NCI-H1694 (cell line): ENCODE data around the gene EDEM2.
A peak's percentile ranks its signal among the peaks of the same experiment; 100 is the strongest.
"Not testable (repeated sequence)": the region's sequence is repeated elsewhere in the genome, so short reads cannot be mapped to it uniquely, and the experiment has no call there.

Source experiments
- DNase-seq: peaks from one replicate; lab custom pipeline; 2025; lab: John Stamatoyannopoulos, UW

Gene EDEM2

GRCh38 chr20:35125753-35126152 is 21.4 kb downstream of the EDEM2 start:
- DNase-seq = no peak

- DNase-seq = no peak
These were observed 24.3 kb downstream of the EDEM2 start for GRCh38 chr20:35122756-35123405.

DNA sequence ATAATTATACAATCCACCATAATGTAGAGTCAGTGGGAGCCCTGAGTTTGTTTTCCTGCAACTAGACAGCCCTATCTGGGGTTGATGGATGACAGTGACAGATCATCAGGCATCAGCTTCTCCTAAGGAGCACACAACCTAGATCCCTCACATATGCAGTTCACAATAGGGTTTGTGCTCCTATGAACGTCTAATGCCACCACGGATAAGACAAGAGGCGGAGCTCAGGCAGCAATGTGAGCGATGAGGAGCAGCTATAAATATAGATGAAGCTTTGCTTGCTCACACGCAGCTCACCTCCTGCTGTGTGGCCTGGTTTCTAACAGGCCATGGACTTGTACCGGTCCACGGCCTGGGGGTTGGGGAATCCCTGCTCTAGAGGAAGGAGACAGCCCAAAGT is 25.9 kb downstream of the EDEM2 start:
- no peak for DNase-seq

DNA sequence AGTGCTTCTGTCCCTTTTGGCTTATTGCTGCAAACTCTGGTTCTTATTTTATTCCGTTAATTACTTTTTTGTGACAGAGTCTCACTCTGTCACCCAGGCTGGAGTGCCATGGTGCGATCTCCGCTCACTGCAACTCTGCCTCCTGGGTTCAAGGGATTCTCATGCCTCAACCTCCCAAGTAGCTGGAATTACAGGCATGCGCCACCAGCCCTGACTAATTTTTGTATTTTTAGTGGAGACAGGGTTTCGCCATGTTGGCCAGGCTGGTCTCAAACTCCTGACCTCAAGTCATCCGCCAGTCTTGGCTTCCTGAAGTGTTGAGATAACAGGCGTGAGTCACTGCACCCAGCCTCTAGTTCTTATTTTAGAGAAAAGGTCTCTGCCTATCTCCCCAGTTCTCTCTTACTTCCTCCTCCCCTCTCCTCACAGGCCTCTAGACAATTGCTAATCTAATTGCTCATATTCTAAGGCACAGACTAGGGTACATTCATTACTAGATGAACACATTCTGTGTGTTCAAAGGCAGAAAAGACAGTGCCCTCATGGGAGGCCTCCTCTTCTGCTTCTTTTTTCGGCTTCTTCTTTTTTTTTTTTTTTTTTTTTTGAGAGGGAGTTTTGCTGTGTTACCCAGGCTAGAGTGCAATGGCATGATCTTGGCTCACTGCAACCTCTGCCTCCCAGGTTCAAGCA is 27.0 kb downstream of the EDEM2 start:
- no peak for DNase-seq

GRCh38 chr20:35117629-35118028 is 29.5 kb downstream of the EDEM2 start:
- no peak for DNase-seq

GRCh38 chr20:35117196-35117595 is 29.9 kb downstream of the EDEM2 start:
- DNase-seq = no peak

- no peak for DNase-seq
These were observed 30.9 kb downstream of the EDEM2 start for GRCh38 chr20:35116258-35116657.

GRCh38 chr20:35115606-35116005 is 31.5 kb downstream of the EDEM2 start:
- no peak for DNase-seq

DNA sequence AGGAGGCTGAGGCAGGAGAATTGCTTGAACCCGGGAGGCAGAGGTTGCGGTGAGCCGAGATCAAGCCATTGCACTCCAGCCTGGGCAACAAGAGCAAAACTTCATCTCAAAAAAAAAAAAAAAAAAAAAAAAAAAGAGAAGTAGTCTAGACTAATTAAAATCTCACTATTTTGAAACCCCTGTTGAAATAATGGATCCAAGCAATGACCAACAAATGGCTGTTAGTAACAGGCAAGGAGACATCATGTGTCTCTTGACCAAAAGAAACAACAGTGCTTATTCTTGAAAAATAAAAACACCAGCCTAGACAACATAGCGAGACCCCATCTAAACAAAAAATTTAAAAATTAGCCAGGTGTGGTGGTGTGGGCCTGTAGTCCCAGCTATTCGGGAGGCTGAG is 34.9 kb downstream of the EDEM2 start:
- not testable (repeated sequence) for DNase-seq

DNA sequence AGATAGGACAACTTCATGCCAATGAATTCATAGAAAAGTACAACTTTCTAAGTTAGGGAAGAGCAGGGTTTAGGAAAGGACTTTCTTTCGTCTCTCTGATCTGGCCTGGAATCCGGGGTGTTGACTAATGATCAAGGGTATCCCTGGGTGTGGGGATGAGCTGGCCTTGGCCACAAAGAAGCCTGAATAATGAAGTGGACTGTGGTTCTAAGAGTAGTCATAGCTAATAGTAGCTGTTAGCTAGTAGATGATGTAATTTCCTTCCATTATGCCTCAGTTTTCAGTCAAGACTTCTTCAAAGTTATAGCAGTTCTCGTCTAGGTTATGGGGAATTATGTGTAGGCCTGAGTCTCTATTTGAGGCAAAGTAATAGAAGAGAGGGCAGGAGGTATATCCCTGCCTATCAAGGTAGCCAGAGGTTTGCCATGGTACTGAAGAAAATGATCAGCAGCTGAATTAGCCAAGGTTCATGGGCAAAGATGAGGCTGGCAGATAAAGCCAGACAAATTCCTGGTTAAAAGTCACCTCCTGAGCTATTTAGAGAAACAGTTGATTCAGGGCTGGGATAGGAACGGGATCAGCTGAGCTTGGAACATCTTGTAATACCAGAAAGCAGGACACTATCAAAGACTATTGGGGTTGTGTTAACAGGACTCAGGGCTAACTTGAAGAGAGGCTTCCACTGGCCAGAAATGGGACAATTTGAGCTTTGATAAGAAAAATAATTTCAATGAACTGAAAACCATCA is 35.8 kb downstream of the EDEM2 start:
- no peak for DNase-seq

- no peak for DNase-seq
These were observed 38.2 kb downstream of the EDEM2 start for GRCh38 chr20:35108921-35109320.

DNA sequence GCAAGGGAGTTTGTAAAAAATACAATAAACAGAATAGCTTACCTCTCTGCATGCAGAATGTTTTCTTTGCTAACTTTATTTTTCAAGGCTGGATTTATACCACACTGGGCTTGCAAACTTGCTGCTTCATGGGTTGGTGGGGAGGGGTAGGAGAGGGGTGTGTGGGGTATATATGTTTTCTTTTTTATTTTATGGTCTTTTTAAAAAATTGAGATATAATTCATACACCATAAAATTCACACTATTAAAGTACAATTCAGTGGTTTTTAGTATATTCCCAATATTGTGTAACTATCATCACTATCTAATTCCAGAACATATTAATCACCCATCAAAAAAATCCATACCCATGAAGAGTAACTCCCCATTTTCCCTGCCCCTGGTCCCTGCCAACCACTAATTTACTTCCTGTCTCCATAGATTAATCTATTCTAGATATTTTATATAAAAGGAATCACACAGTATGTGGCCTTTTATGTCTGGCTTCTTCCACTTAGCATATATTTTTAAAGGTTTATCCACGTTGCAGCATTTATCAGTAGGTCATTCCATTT is 40.2 kb downstream of the EDEM2 start:
- no peak for DNase-seq

DNA sequence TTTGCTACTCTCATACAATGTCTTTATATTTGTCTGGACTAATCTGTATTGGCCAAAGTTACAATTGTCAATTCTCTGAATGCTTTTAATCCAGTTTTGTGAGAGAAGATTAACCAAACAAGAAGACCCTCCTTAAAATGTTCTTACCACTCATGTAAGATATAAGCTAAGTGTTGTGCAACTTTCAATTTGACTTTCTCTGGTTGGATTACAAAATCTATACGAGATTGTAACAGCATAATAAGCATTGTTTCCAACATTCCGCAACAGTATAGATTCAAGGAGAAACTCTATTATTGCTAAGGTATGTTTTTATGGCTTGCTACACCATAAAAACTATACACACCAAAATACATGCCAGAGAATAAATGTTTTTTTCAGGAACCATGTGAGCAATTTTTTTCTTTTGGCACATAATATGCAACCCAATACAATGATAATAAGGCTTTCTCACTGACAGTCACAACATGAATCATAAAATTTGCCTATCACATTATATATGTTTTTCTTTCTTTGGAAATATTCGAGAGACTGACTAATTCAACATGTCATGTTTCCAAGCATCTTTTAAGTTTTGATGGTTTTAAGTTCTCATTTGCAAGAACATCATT is 42.3 kb downstream of the EDEM2 start:
- no peak for DNase-seq

- DNase-seq = no peak
These were observed 45.5 kb downstream of the EDEM2 start for GRCh38 chr20:35101620-35102019.

DNA sequence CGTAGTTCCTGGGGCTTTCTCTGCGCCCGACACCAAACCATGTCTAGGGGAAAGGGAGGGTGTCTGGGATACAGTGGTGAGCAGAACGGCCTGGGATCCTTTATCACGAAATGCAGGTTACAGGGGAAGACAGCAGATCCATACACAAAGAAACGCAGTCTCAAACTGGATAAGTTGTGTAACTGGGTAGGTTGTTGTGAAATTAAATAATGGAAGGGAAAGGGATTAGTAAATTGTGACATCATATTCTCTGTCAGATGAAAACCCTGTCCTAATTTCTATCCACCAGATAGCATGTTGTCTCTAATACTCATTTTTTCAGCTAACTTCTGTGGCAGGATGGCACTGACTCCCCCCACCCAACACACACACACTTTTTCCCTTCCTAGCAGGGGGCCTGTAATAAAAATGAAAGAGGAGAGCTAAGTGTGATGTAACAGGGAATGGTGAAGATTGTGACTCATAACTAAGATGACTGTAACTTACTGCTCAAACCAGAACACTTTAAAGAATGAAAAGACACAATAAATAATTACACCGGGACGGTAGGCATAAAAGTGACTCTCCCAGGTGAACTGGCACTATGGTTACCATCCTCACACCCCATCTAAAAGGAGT is 53.8 kb downstream of the EDEM2 start:
- DNase-seq = no peak

DNA sequence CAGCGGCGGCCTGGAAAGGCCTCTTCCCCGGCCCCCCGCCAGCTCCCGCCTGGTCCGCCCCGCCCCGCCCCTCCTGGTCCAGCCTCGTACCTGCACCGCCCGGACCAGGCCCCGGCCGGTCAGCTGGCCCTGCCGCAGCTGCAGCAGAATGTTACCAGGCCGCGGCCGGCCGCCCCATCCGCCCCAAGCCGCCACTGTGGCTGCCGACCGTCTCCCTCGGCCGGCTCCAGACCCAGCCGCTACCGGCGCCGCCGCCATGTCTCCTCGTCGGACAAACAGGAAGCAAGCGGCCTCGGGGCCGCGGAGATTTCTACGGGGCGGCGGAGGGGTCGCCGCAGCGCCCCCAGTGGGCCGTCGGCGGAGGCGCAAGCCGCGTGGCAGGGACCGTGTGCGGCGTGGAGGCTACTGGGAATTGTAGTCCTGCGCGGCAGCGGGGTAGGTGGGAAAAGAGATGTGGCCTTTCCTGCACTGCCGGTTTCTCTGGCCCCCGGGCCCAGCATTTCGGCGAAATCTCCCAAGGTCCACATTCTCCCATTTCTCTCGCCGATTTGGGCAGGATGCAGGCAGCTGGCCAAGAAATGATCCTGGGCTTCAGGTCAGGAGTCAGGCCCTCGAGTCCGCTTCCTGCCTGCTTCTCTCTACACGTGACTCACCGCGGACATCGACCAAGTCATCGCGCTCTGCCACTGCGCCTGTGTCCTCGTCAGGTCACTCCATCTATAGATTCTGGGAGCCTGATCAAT is 54.4 kb downstream of the EDEM2 start, which contains the start of gene TRPC4AP:
Gene TRPC4AP (minus strand): TSS at position 284 of the 743 bp plus-strand sequence. CDS start 26 bp downstream, at position 258.
- DNase-seq = peak; percentile 66

- DNase-seq = no peak
These were observed 55.2 kb downstream of the EDEM2 start for GRCh38 chr20:35091816-35092523.

DNA sequence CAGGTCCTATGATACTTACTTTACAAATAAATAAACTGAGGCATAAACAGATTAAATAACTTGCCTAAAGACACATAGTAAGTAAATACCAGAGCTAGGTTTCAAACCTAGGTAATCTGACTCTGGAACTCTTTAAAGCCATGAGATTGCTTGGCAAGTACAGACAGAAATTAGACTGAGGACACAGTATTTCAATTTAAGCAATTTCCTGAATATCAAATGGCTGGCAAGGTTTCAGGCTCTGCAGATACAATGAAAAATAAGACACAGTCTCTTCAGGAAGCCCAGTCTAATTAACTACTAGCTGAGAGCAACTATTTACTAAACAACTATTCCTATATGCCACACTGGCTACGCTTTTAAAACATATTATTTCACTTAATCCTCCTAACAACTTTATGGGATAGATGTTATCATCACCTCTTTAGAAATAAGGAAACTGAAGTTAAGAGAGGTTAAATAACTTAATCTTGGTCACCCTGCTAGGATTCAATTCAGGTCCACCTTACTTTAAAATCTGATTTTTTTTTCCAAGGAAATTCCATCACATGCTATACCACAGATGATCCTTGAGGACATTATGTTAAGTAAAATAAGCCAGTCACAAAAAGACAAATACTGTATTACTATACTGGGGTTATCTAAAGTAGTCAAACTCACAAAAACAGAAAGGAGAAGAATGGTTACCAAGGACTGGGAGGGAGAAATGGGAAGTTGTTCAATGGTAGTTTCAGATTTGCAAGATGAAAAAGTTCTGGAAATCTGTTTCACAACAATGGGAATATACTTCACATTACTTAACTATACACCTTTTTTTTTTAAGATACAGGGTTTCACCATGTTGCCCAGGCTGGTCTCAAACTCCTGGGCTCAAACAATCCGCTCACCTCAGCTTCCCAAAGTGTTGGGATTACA is 58.6 kb downstream of the EDEM2 start:
- DNase-seq = no peak

- DNase-seq = no peak
These were observed 59.3 kb downstream of the EDEM2 start for GRCh38 chr20:35087791-35088190.
